ENCODE results near the gene GPR17.

DNA sequence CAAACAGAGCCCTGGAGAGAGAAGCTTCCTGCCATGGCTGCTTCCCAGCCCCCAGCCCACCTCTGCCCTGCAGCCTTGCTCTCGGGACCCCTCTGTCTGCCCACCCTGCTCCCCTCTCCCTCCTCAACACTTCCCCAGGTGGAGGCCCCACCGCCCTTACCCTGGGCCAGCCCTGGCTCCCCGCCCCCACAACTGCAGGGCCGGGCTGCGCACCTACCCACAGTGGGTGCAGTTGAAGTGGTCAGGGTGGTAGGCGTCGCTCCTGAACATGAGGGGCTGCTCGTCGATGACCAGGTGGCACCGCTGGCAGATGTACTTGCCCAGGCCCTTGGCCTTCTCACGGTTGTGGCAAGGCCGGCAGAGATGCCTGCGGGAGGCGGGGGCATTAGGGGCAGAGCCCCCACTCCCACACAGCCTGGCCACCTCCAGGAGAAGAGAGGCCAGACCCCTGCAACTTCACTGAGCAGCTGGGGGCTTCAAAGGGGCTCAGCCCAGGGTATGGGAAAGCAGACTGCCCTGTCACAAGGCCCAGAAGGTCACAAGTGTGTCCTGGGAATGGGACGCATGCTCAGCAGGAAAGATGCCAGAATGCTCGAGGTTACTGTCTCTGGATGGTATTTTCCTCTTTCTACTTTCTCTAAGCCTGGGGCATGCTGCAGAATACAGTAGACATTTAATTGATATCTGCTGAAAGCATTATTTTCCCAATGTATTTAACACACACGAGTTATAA lies 3.1 kb upstream of the GPR17 start:
- TF ChIP-seq CTCF (IDR thresholded peaks at IDR 0.05 in 2 of 3, conservative IDR thresholded peaks at IDR 0.05 in 1 of 3; ENCODE audit: insufficient read depth in 2 of 3, low read depth in 1 of 3, low read length in 3 of 3) (no peak), DMBX1 (CRISPR knock-in tag; IDR thresholded peaks at IDR 0.05; ENCODE audit: borderline replicate concordance) (no peak), RBM39 (optimal IDR thresholded peaks at IDR 0.05; ENCODE audit: low read depth, low read length) (no peak), JUND (IDR thresholded peaks at IDR 0.05; ENCODE audit: borderline replicate concordance, low read depth, low read length) (no peak), JUND (tag; IDR thresholded peaks at IDR 0.05; ENCODE audit: borderline replicate concordance, low read depth, low read length) (no peak), MED1 (CRISPR knock-in tag; IDR thresholded peaks at IDR 0.05; ENCODE audit: borderline replicate concordance) (no peak), FUS (optimal IDR thresholded peaks at IDR 0.05; ENCODE audit: low read depth, low read length) (no peak)
- TF ChIP-seq, protein P1, sequence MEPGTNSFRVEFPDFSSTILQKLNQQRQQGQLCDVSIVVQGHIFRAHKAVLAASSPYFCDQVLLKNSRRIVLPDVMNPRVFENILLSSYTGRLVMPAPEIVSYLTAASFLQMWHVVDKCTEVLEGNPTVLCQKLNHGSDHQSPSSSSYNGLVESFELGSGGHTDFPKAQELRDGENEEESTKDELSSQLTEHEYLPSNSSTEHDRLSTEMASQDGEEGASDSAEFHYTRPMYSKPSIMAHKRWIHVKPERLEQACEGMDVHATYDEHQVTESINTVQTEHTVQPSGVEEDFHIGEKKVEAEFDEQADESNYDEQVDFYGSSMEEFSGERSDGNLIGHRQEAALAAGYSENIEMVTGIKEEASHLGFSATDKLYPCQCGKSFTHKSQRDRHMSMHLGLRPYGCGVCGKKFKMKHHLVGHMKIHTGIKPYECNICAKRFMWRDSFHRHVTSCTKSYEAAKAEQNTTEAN (CRISPR knock-in tag; IDR thresholded peaks at IDR 0.05) = no peak
- TF ChIP-seq, protein P2, sequence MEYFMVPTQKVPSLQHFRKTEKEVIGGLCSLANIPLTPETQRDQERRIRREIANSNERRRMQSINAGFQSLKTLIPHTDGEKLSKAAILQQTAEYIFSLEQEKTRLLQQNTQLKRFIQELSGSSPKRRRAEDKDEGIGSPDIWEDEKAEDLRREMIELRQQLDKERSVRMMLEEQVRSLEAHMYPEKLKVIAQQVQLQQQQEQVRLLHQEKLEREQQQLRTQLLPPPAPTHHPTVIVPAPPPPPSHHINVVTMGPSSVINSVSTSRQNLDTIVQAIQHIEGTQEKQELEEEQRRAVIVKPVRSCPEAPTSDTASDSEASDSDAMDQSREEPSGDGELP (CRISPR knock-in tag; IDR thresholded peaks at IDR 0.05; ENCODE audit: borderline replicate concordance) = no peak

All from K562 (cell line).